ENCODE results near the gene IHH. TPM values are rescaled to one million over a fixed set of nuclear protein-coding genes. Genes with fewer than 3 reads are reported as not detected.

IHH gene
- total RNA-seq, 4 donors from 2014 or later = not detected

- WGBS = 88% methylated on average over 22 of the region's 22 CpGs
- intact Hi-C loops (cut with DNase I) = no loop called here
Measured at GRCh38 chr2:219027511-219028055, 33.1 kb downstream of the IHH start.

GRCh38 chr2:219026946-219027345 lies 33.8 kb downstream of the IHH start:
- H3K4me1 ChIP-seq = no peaks in the 10 kb centered on the region
- H3K4me3 ChIP-seq = no peak overlapping the region
- no peak for DNase-seq (ENCODE audit: extremely low spot score)
- H3K9me3 ChIP-seq = no peaks in the 10 kb centered on the region
- TF ChIP-seq POLR2AphosphoS5 (IDR thresholded peaks at IDR 0.05) (no peak), EP300 (IDR thresholded peaks at IDR 0.05) (no peak), CTCF (IDR thresholded peaks at IDR 0.05) (no peak), POLR2A (IDR thresholded peaks at IDR 0.05; ENCODE audit: low read depth) (no peak)
- intact Hi-C loops (cut with DNase I) = no loop called here
- peaks cover 0 to 68% (median 7%) of the 10 kb centered on the region in 4 donors for H3K27me3 ChIP-seq
- WGBS = 100% methylated on average over 2 of the region's 7 CpGs
- H3K36me3 ChIP-seq = no peaks in the 10 kb centered on the region
- no peak overlapping the region for H3K27ac ChIP-seq (replicated peaks in 1 of 4)

More at GRCh38 chr2:219027511-219028055, 33.1 kb downstream of the IHH start:
- H3K4me1 ChIP-seq = no peaks in the 10 kb centered on the region
- no peak overlapping the region for H3K4me3 ChIP-seq
- no peak overlapping the region for H3K27ac ChIP-seq (replicated peaks in 1 of 4)
- no peaks in the 10 kb centered on the region for H3K9me3 ChIP-seq
- H3K36me3 ChIP-seq = no peaks in the 10 kb centered on the region
- DNase-seq (ENCODE audit: extremely low spot score) = no peak
- H3K27me3 ChIP-seq = peaks cover 0 to 69% (median 9%) of the 10 kb centered on the region in 4 donors
- TF ChIP-seq POLR2AphosphoS5 (IDR thresholded peaks at IDR 0.05) (no peak), EP300 (IDR thresholded peaks at IDR 0.05) (no peak), CTCF (IDR thresholded peaks at IDR 0.05) (no peak), POLR2A (IDR thresholded peaks at IDR 0.05; ENCODE audit: low read depth) (no peak)

GRCh38 chr2:219025637-219026585 lies 34.8 kb downstream of the IHH start:
- H3K4me1 ChIP-seq = no peaks in the 10 kb centered on the region
- no peaks in the 10 kb centered on the region for H3K9me3 ChIP-seq
- intact Hi-C loops (cut with DNase I) = no loop called here
- no peak overlapping the region for H3K4me3 ChIP-seq
- no peak overlapping the region for H3K27ac ChIP-seq (replicated peaks in 1 of 4)
- 87% methylated on average over 14 of the region's 18 CpGs for WGBS
- TF ChIP-seq POLR2A (IDR thresholded peaks at IDR 0.05; ENCODE audit: low read depth) (no peak), CTCF (IDR thresholded peaks at IDR 0.05) (no peak), EP300 (IDR thresholded peaks at IDR 0.05) (no peak), POLR2AphosphoS5 (IDR thresholded peaks at IDR 0.05) (no peak)
- H3K27me3 ChIP-seq = peaks cover 0 to 66% (median 6%) of the 10 kb centered on the region in 4 donors
- DNase-seq (ENCODE audit: extremely low spot score) = no peak
- no peaks in the 10 kb centered on the region for H3K36me3 ChIP-seq

GRCh38 chr2:219024059-219024458 lies 36.7 kb downstream of the IHH start:
- intact Hi-C loops (cut with DNase I) = no loop called here
- peaks cover 0 to 54% (median 0%) of the 10 kb centered on the region in 4 donors for H3K27me3 ChIP-seq
- no peaks in the 10 kb centered on the region for H3K9me3 ChIP-seq
- no peak overlapping the region for H3K27ac ChIP-seq (replicated peaks in 1 of 4)
- no peak overlapping the region for H3K4me3 ChIP-seq
- no peaks in the 10 kb centered on the region for H3K36me3 ChIP-seq
- no peaks in the 10 kb centered on the region for H3K4me1 ChIP-seq
- no peak for TF ChIP-seq POLR2A (IDR thresholded peaks at IDR 0.05; ENCODE audit: low read depth)
- TF ChIP-seq POLR2AphosphoS5 (IDR thresholded peaks at IDR 0.05) = no peak
- TF ChIP-seq CTCF (IDR thresholded peaks at IDR 0.05) = no peak
- TF ChIP-seq EP300 (IDR thresholded peaks at IDR 0.05) = no peak
- WGBS = 61% methylated on average over 6 of the region's 11 CpGs
- DNase-seq (ENCODE audit: extremely low spot score) = no peak

All from esophagus muscularis mucosa (tissue), 4 donors.